GM10847 (cell line): ENCODE measurements around the gene PRODH.

Experiments used
- POLR2A ChIP-seq: IDR thresholded peaks from 2 replicates; pipeline ENCODE4 v1.6.1; 2011; ENCODE audit not compliant: insufficient read length; ENCODE audit errors: extremely low read depth

The PRODH gene

DNA sequence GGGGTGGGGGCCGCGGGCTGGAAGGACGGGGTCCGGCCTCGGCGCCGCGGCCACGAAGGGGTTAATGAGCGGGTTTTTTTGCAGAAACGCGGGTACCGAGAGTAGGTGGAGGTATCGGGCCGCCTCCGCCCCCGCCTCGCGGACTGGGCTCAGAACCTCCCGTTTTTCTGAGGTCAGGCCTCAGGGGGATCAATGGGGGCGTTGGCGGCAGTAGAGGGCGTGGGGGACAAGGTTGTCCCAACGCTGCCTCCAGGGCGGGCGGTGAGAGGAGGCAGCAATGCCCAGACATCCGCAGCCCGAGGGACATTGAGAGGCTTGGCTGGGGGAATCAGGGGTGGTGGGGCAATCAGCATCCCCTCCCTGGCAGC is 34.8 kb upstream of the PRODH start:
- TF ChIP-seq POLR2A: no peak

GRCh38 chr22:18970176-18970947 is 34.3 kb upstream of the PRODH start:
- TF ChIP-seq POLR2A: no peak

- no peak for TF ChIP-seq POLR2A
Observed at GRCh38 chr22:18968011-18968749, 32.1 kb upstream of the PRODH start.

DNA sequence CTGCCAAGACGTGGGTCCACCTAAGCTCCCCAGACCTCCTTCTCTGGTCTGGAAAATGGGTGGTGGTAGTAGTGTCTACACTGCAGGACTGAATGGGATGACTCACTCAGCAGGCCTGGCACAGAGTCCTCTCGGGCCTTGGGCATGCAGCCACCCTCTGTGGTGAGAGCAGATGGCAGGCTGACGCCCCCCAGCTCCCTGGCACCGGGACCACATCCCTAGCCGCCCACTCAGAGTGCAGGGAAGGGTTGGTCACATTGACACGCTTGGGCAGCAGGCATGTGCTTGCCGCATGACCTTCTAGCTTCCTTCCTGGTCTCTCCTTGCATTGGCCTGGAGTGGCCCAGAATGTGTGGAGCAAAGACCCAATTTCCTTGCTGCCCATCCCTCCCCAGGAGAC is 30.7 kb upstream of the PRODH start:
- TF ChIP-seq POLR2A: no peak

DNA sequence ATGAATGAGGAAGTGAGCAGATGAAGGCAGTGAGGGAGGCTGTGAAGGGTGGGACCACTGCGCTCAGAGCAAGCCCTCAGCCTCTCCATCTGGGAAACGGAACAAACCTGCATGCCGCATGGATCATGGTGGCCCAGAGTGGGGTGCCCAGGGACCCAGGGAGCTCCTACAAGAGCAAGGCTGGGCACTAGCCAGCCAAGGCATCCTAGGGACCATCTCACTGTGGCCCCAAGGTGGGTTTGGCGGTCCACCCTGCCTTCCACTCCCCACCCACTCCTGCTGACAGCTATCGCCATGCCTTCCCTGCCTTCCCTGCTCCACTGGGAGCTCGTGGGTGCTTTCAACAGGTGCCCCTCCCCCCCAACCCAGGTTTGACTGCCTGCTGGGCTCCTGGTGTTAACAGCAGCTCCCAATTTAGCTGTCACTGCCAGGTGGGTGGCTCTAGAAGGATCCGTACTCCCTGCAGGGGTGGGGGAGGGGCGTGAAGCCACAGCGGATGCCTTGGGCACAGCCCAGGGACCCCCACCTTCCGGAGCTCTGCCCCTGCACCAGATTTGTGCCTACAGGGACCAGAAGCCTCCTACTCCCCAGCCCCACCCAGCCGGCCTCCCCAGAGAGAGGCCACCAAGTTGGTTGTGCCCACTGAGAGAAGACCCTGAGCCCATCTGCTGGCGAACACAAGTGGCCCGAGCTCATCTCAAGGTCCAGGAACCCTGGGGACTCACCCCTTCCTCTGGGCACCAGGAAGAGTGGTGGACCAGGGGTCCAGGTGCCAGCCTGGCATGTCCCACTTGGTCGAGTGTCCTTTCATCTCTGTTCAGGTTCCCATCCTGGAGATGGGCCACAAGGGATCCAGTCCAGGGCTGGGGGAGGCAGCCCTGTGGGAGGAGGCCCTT is 29.7 kb upstream of the PRODH start:
- TF ChIP-seq POLR2A: no peak

DNA sequence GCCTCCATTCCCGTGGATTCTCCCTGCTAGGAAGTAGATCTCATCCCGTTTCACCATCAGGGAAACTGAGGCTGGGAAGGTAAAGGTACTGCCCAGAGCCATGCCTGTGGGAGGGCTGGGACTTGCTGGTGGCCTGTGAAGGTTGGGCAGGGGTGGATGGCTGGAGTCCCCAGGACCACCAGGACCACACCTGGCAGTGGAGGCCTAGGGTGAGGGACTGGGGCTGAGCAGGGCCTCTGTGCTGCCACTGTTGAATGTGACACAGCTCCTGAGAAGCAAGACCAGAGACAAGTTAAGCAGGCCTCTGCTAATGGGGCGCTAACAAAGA is 26.2 kb upstream of the PRODH start:
- TF ChIP-seq POLR2A: no peak

- no peak for TF ChIP-seq POLR2A
Observed at GRCh38 chr22:18955696-18956095, 19.6 kb upstream of the PRODH start.

GRCh38 chr22:18954990-18955571 is 19.0 kb upstream of the PRODH start:
- TF ChIP-seq POLR2A: no peak

- TF ChIP-seq POLR2A: no peak
Observed at GRCh38 chr22:18952022-18952421, 15.9 kb upstream of the PRODH start.

DNA sequence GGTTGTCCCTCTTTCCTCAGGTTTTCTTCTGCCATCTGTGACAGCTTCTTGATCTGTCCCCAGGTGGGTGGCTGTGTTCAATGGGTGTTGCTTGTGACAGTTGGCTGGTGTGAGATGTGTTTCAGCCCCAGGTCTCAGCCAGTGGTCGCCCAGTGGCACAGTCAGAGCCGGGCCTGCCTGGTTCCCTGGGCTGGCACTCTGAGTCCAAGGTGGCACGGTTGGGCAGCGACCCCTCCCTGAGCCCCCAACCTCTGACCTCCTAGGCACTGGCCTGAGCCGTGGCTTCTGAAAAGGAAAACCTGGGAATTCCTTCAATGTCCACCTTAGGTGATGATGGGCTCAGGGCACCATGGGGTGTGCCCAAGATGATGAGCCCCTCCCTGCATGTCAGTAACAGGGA is 14.0 kb upstream of the PRODH start:
- TF ChIP-seq POLR2A: no peak

GRCh38 chr22:18947905-18948304 is 11.8 kb upstream of the PRODH start:
- no peak for TF ChIP-seq POLR2A

GRCh38 chr22:18933914-18934313 is 2.2 kb downstream of the PRODH start:
- TF ChIP-seq POLR2A: no peak

GRCh38 chr22:18931905-18932652 is 4.0 kb downstream of the PRODH start:
- no peak for TF ChIP-seq POLR2A

GRCh38 chr22:18929459-18929858 is 6.6 kb downstream of the PRODH start:
- no peak for TF ChIP-seq POLR2A

DNA sequence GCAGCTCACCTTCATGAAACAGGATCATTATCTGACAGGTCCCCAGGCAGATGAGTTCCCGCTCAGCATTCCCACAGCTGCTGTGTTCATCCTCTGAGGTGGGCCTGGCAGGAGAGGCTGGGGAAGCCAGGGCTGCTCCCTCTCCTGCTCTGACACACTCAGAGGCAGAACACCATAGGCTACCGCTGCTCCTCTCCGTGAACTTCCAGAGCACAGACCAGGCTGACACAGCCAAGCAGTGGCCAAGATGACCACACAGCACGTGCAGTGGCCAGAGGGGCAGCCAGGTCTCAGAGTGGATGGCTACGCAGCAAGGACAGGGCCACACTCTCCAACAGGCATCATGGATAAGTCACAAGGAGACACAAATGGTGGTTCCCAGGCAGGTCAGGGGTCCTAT is 8.5 kb downstream of the PRODH start:
- TF ChIP-seq POLR2A: no peak
